ENCODE data around the gene PHLDB2.

PHLDB2 gene

GRCh38 chr3:111851511-111851954 lies 7.5 kb upstream of the PHLDB2 start:
- no peak for DNase-seq

GRCh38 chr3:111852540-111852939 lies 6.5 kb upstream of the PHLDB2 start:
- DNase-seq, result no peak

GRCh38 chr3:111853068-111853467 lies 6.0 kb upstream of the PHLDB2 start:
- DNase-seq, result no peak

DNA sequence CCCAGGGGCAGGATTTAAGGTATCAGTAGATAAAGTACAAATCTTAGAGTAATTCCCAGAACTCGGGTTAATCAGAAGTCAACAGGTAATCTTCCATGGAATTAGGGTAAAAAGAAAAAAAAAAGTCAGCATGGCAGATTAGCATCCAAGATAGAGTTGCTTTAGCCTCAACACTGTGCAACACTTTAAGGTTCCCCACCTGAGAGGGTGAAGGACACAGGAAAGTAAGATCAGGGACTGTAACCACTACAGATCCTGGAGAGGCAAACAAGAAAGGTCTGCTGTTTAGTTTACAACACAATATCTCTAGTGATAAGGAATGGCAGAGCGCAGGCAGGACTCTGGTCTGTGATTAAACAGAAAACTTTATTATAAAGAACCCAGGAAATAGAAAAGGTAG lies 4.1 kb upstream of the PHLDB2 start:
- DNase-seq, result no peak

DNA sequence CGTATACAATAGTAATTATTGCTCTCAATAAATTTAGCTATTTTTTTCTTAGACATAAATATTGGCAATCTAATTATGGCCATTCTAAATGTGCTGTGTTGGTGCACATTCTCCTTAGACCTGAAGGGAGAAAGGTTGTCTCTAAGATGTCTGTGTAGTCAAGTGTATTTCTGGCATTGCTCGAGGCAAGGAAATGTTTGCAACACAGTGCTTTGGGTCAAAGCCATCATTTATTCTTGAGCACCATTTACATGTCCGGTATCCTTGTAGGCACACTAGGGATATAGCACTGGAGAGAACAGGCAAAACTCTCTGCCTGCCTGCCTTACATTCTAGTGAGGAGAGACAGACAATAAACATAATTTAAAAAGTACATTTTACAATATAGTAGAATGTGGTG lies 2.6 kb upstream of the PHLDB2 start:
- no peak for DNase-seq

DNA sequence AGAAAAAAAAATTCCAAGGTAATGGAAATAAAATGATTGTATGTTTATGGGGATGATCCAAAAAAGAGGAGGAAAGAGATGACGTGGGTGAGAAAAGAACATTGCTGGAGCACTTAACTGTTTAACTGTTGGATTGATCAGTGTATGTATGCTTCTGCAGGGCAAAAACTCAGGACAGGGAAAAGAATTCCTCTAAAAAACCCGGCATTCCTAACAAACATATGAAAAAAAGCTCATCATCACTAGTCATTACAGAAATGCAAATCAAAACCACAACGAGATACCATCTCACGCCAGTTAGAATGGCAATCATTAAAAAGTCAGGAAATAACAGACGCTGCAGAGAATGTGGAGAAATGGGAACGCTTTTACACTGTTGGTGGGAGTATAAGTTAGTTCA lies 1.6 kb upstream of the PHLDB2 start:
- DNase-seq, result no peak

DNA sequence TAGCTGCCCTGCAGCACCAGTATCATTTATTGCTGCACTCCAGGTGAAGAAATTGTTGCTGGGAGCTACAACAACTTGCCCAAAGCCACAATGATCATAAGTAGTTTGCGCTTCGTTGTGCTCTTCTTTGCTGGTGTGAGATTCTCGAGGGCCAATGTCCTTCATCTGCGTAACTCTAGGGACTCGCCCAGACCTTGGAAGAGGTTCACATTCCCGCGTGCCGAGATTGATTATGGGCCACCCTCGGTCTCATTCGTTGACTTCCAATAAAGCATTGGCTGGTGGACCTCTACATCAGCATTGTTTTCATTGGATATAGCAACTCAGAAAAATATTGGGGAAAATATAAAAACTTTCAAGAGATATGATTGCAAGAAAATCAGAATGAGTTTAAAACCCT lies 423 bp upstream of the PHLDB2 start:
- DNase-seq, result no peak

- peak; percentile 61 for DNase-seq
Observed at GRCh38 chr3:111859974-111860859, 1.2 kb downstream of the PHLDB2 start.

GRCh38 chr3:111861391-111861790 lies 2.3 kb downstream of the PHLDB2 start:
- no peak for DNase-seq

- no peak for DNase-seq
Observed at GRCh38 chr3:111862415-111862814, 3.4 kb downstream of the PHLDB2 start.

- no peak for DNase-seq
Observed at GRCh38 chr3:111862974-111863373, 3.9 kb downstream of the PHLDB2 start.

DNA sequence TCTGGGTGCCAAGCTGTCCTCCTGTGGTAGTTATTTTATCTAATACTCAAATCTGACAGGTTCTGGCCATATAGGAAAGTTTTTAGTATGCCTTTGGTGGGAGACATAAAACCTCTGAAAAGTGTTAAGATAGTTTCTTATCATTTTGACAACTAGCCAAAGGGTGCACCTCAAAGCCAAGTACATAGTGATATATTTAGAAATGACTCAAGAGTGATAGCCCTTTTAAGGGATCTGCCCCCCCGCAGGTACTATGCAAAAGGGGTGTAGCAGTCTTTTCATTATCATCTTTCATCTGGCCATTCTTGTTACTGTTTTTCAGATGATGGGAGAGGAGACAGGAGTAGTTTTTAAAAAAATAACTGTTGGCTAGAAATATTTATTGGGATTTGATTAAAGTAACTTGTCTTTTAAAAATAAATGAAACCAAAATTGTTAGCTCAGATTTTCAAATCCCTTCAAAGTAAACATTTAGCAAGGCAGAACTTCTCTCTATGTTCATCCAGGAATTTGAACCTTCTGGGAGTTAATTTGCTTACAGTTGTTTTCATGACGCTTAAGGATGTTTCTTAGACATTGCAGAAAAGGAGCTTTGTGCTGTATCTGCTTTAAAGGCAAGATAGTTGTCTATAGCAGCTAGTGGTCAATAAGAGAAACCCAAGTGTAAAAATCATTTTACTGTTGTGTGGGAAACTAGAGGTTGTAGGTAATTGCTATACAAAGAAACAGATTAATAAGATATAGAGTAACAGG lies 5.1 kb downstream of the PHLDB2 start:
- DNase-seq, result no peak

DNA sequence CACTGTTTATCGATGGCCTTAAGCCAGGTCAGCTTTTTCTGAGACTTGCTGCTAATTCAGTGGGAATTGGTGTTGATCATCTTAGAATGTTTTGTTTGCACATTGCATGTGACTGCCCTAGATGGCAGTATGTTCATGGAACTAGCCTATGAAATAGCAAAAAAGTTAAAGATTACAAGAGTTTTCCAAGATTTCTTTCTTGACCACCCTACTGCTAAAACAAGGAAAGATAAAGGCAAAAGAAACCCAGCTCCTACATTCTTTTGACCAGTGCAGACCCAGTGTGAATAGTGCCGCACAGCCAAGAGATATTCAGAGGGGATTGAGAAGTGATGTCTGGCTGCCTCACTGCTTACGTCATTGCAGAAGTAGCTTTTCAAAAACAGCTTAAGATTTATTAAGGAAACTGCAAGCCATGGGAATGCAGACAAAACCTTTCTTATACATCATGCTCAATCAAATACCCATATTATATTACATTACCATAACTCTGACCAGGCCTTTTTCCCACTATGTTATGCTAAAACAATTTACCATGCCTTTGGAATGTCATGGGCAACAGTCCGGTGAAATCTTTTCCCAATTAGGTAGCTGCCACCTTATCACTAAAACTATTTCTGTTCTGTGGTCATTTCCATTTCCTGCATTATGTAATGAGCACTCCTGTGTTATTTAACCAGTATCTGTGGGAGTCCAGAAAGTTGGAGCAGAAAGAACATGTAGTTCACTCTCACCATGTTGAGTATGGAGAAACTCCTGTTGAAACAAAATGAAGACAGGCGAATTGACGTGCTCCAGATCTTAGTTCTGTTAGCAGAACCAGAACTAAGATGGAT lies 6.0 kb downstream of the PHLDB2 start:
- no peak for DNase-seq

- DNase-seq, result no peak
Observed at GRCh38 chr3:111867889-111868426, 8.9 kb downstream of the PHLDB2 start.

DNA sequence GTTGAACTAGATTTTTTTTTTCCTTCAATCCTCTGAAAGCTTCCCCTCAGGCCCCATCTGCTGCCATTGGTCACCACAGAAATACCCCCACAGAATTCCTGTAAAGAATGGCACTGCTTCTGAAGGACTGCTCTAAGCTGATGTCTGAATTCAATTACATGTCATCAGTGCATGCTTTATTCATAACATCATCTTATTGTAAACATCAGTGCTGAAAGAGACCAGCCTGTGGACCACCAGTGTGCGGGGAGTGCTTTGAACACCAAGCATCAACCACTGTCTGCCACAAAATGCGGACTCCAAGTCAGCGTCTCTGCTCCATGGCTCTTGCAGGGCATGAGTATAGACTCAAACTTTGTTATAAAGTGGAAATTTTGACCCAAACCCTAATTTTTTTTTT lies 11.6 kb downstream of the PHLDB2 start:
- DNase-seq, result no peak

- DNase-seq, result no peak
Observed at GRCh38 chr3:111871809-111872623, 13.0 kb downstream of the PHLDB2 start.

- no peak for DNase-seq
Observed at GRCh38 chr3:111872979-111873378, 13.9 kb downstream of the PHLDB2 start.

DNA sequence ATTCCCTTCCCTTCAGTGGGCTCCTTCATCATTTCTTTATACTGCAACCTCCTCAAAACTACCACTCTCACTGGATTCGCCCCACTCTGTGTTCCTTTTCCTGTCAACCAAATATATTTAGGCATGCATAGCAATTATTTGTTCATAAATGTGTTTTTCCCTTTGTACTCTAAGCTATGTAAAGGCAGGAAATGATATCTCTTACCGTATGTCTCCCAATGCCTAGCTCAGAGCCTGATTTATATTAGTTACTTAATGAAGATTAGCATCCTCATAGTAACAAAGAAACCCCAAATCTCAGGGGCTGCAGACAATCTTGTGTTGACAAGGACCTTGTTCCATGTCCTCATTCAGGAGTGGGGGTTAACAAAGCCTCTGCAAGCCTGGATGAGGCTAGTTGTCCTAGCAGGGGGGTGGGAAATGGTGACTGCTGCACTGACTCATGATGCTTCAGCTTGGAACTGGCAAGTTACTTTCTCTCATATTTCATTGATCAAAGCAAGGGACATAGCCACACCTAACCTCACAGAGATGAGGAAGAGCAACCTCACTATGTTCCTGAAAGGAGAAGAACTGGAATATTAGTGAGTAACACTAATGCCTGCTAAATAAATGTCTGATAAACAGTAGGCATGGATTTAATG lies 15.2 kb downstream of the PHLDB2 start:
- no peak for DNase-seq

GRCh38 chr3:111881480-111881879 lies 22.4 kb downstream of the PHLDB2 start:
- DNase-seq, result no peak

DNA sequence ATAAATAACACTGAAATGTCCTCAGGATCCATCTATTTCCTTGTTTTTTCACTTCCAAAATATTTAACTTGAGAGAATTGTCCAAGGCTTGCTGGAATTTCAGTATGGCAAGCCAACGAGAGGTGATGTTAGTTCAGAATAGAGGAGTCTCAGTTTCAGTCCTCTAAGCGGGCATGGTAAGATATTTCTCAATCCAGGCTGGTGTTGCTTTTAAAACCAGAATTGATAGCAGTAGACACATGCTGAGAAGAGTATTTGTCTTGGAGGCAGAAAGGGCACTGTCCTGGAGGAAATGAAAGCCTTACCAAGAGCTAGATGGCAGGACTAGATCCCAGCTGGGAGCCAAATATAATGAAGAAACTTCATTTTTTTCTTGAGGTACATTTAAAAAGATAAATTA lies 23.1 kb downstream of the PHLDB2 start:
- no peak for DNase-seq

DNA sequence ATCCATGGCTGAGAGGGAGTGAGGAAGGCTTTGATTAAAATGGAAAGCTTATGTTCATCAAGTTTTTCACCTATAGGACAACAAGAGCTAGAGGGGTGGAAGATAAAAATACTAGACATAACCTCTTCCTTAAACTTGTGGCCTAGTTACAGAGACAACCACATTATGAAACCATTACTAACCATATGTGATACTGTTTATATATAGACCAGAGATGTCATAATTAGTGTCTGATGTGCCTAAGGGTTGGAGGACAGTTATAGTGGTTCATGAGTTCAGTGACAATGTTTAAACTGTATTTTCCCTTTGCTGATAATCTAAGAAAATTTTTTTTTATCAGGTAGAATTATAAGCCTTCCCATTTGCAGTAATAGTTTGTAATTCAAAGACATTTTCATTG lies 23.7 kb downstream of the PHLDB2 start:
- DNase-seq, result no peak

All from NCI-H1092 treated with DMSO at 0.1 percent for 48 hours (cell line).